HG02623 (cell line): ENCODE data around the gene ARL1.
A peak's percentile ranks its signal among the peaks of the same experiment; 100 is the strongest.
"Not testable (repeated sequence)": the region's sequence is repeated elsewhere in the genome, so short reads cannot be mapped to it uniquely, and the experiment has no call there.

Experiments
- ATAC-seq: cut with Tn5 transposase; IDR thresholded peaks from one replicate; pipeline ENCODE4 v1.9.1; 2021; ENCODE audit warnings: moderate library complexity; ENCODE audit not compliant: unreplicated experiment

The ARL1 gene

GRCh38 chr12:101407436-101408345 is at the start of gene ARL1:
ARL1 (minus strand) TSS chr12:101407772; CDS start chr12:101407645, 127 bp downstream.
- peak; percentile 84 for ATAC-seq

GRCh38 chr12:101455685-101456084 is 48.1 kb upstream of the ARL1 start:
- ATAC-seq = no peak

- ATAC-seq = no peak
Measured at GRCh38 chr12:101441461-101442224, 34.1 kb upstream of the ARL1 start.

GRCh38 chr12:101439236-101439635 is 31.7 kb upstream of the ARL1 start:
- ATAC-seq = no peak

GRCh38 chr12:101436136-101436535 is 28.6 kb upstream of the ARL1 start:
- ATAC-seq = no peak

- ATAC-seq = no peak
Measured at GRCh38 chr12:101430456-101430855, 22.9 kb upstream of the ARL1 start.

- ATAC-seq = no peak
Measured at GRCh38 chr12:101424620-101425019, 17.0 kb upstream of the ARL1 start.

GRCh38 chr12:101422066-101422465 is 14.5 kb upstream of the ARL1 start:
- not testable (repeated sequence) for ATAC-seq

GRCh38 chr12:101415228-101415627 is 7.7 kb upstream of the ARL1 start:
- no peak for ATAC-seq

GRCh38 chr12:101414533-101415119 is 7.1 kb upstream of the ARL1 start:
- ATAC-seq = peak; percentile 71

- ATAC-seq = not testable (repeated sequence)
Measured at GRCh38 chr12:101410169-101410568, 2.6 kb upstream of the ARL1 start.

GRCh38 chr12:101407049-101407435 is 530 bp downstream of the ARL1 start:
- ATAC-seq = peak; percentile 12

- not testable (repeated sequence) for ATAC-seq
Measured at GRCh38 chr12:101391181-101391580, 16.4 kb downstream of the ARL1 start.

- no peak for ATAC-seq
Measured at GRCh38 chr12:101379149-101379548, 28.4 kb downstream of the ARL1 start.

- no peak for ATAC-seq
Measured at GRCh38 chr12:101375573-101375972, 32.0 kb downstream of the ARL1 start.

- ATAC-seq = no peak
Measured at GRCh38 chr12:101372431-101372830, 35.1 kb downstream of the ARL1 start.

GRCh38 chr12:101368016-101368415 is 39.6 kb downstream of the ARL1 start:
- no peak for ATAC-seq

- no peak for ATAC-seq
Measured at GRCh38 chr12:101361455-101361854, 46.1 kb downstream of the ARL1 start.

GRCh38 chr12:101356794-101357193 is 50.8 kb downstream of the ARL1 start:
- ATAC-seq = no peak

- no peak for ATAC-seq
Measured at GRCh38 chr12:101351682-101352081, 55.9 kb downstream of the ARL1 start.

- no peak for ATAC-seq
Measured at GRCh38 chr12:101343893-101344292, 63.7 kb downstream of the ARL1 start.
